HepG2 (cell line): Measurements from ENCODE around the gene LAMA5. TPM values are rescaled to one million over a fixed set of nuclear protein-coding genes. Genes with fewer than 3 reads are reported as not detected.

Source experiments
- ATAD3A ChIP-seq: sonication (generic); formaldehyde crosslinking; IDR thresholded peaks from 2 replicates; pipeline ENCODE4 v1.4.0; 2020; ENCODE audit warnings: missing genetic modification reagents
- ATF1 ChIP-seq: IDR thresholded peaks from 2 replicates; pipeline ENCODE4 v1.6.1; 2016; ENCODE audit warnings: mild to moderate bottlenecking, control low read depth
- CCDC6 ChIP-seq: sonication (generic); formaldehyde crosslinking; IDR thresholded peaks from 2 replicates; pipeline ENCODE4 v1.8.1; 2022; ENCODE audit warnings: mild to moderate bottlenecking, missing genetic modification reagents, moderate library complexity
- FUBP1 ChIP-seq: sonication (generic); formaldehyde crosslinking; IDR thresholded peaks from 2 replicates; pipeline ENCODE4 v1.5.1; 2020; ENCODE audit warnings: missing genetic modification reagents, mild to moderate bottlenecking, borderline replicate concordance
- GATA4 ChIP-seq: sonication (generic); IDR thresholded peaks from 2 replicates; pipeline ENCODE4 v1.6.1; 2016; ENCODE audit warnings: antibody characterized with exemption, low read depth, borderline replicate concordance
- HHEX ChIP-seq: IDR thresholded peaks from 2 replicates; pipeline ENCODE4 v1.6.1; 2016; ENCODE audit warnings: control low read depth
- KDM6A ChIP-seq: IDR thresholded peaks from 2 replicates; pipeline ENCODE4 v1.6.1; 2016; ENCODE audit warnings: low read depth
- MAFF ChIP-seq: IDR thresholded peaks from 2 replicates; pipeline ENCODE4 v1.6.1; 2011; ENCODE audit warnings: low read depth, low read length, improper control_type of control experiment
- MLLT10 ChIP-seq: sonication (generic); formaldehyde crosslinking; IDR thresholded peaks from 2 replicates; pipeline ENCODE4 v1.4.0; 2020; ENCODE audit warnings: missing genetic modification reagents
- NAIF1 ChIP-seq: sonication (generic); formaldehyde crosslinking; IDR thresholded peaks from 2 replicates; pipeline ENCODE4 v1.5.0; 2020; ENCODE audit warnings: mild to moderate bottlenecking, missing genetic modification reagents, borderline replicate concordance
- PAXIP1 ChIP-seq: sonication (generic); formaldehyde crosslinking; conservative IDR thresholded peaks from 2 replicates; pipeline ENCODE4 v1.4.0; 2020; ENCODE audit warnings: mild to moderate bottlenecking, missing genetic modification reagents, moderate library complexity
- RBM39 ChIP-seq: fragments of 200-400 bp; formaldehyde crosslinking; IDR thresholded peaks from one replicate; pipeline ENCODE4 v1.6.1; 2018; ENCODE audit warnings: antibody characterized with exemption, mild to moderate bottlenecking, low read depth, low read length; ENCODE audit not compliant: poor library complexity, severe bottlenecking
- TBP ChIP-seq: sonication (generic); formaldehyde crosslinking; IDR thresholded peaks from 2 replicates; pipeline ENCODE4 v1.5.0; 2020; ENCODE audit warnings: missing genetic modification reagents
- THAP7 ChIP-seq: sonication (generic); formaldehyde crosslinking; IDR thresholded peaks from 2 replicates; pipeline ENCODE4 v1.8.1; 2023; ENCODE audit warnings: mild to moderate bottlenecking, missing genetic modification reagents
- ZBTB4 ChIP-seq: sonication (generic); formaldehyde crosslinking; IDR thresholded peaks from 2 replicates; pipeline ENCODE4 v1.4.0; 2020; ENCODE audit warnings: missing genetic modification reagents, mild to moderate bottlenecking, borderline replicate concordance
- ZNF724P ChIP-seq: sonication (generic); formaldehyde crosslinking; IDR thresholded peaks from 2 replicates; pipeline ENCODE4 v1.8.0; 2022; ENCODE audit warnings: missing genetic modification reagents, borderline replicate concordance
- ZSCAN25 ChIP-seq: sonication (generic); formaldehyde crosslinking; IDR thresholded peaks from 2 replicates; pipeline ENCODE4 v1.8.0; 2022; ENCODE audit warnings: mild to moderate bottlenecking, missing genetic modification reagents
- polyA plus RNA-seq, 8 experiments: library from polyadenylated mRNA; depleted of rRNA in 3 of 8; stranded (reverse) in 7 of 8; unstranded in 1 of 8; fragments of >200 nt; fragmentation: Illumina TruSeq in 4 of 8; extraction: Trizol in 4 of 8; gene quantifications; 2 replicates each; pipeline versions ENCODE4 v1.2.1 to v1.2.3, GENCODE V29; 2011 to 2016; ENCODE audit warnings: low read depth in 4 of 8, missing spikeins in 1 of 8, mixed read lengths in 1 of 8; ENCODE audit not compliant: insufficient read depth in 1 of 8
- total RNA-seq, 5 experiments: library from RNA; depleted of rRNA; stranded (reverse); fragments of >200 nt; fragmentation: Illumina TruSeq; extraction: Trizol; gene quantifications; 2 replicates each; pipeline ENCODE4 v1.2.3, GENCODE V29; 2016; ENCODE audit warnings: low read depth in 1 of 5

The LAMA5 gene
- total and polyA plus RNA-seq, 2 of the 13 experiments (the other 11 are each of a cell fraction or from before 2014, with no cell fraction given), result 21.0 to 44.7 TPM

- TF ChIP-seq FUBP1 (CRISPR knock-in tag), result 0 out of 2 replicates have a peak, but pooled peaks have one; percentile 75
- TF ChIP-seq THAP7, result no peak
- 0 out of 2 replicates have a peak, but pooled peaks have one; percentile 48 for TF ChIP-seq CCDC6 (CRISPR knock-in tag)
- peak; percentile 89; the same call in 1 of the 2 replicates for TF ChIP-seq ZBTB4
- TF ChIP-seq MLLT10 (CRISPR knock-in tag), result no peak
- TF ChIP-seq GATA4, result no peak
- peak; percentile 66; the same call in 1 of the 2 replicates for TF ChIP-seq ZSCAN25 (CRISPR knock-in tag)
- TF ChIP-seq ATF1 (CRISPR knock-in tag), result no peak
- TF ChIP-seq TBP, result 0 out of 2 replicates have a peak, but pooled peaks have one; percentile 85
- TF ChIP-seq RBM39, result peak; percentile 79
- TF ChIP-seq KDM6A (CRISPR knock-in tag), result no peak
- no peak for TF ChIP-seq HHEX
- TF ChIP-seq NAIF1 (CRISPR knock-in tag), result no peak
- no peak for TF ChIP-seq PAXIP1
- TF ChIP-seq ATAD3A (CRISPR knock-in tag), result peak; percentile 83; the same call in 1 of the 2 replicates
- no peak for TF ChIP-seq MAFF
- peak; percentile 74; the same call in 1 of the 2 replicates for TF ChIP-seq ZNF724P (CRISPR knock-in tag)
These were observed 38.2 kb upstream of the LAMA5 start (continued) for GRCh38 chr20:62405108-62405980.
